Activated gamma-delta T cell treated with Interleukin-2 at 50 U/mL for 16 hours (primary cell): ENCODE results near the gene TMTC1.
A peak's percentile ranks its signal among the peaks of the same experiment; 100 is the strongest.
"Not testable (repeated sequence)": the region's sequence is repeated elsewhere in the genome, so short reads cannot be mapped to it uniquely, and the experiment has no call there.

Source experiments
- DNase-seq: peaks from one replicate; pipeline ENCODE4 v3.0.0-alpha.2; 2020

Gene TMTC1

DNA sequence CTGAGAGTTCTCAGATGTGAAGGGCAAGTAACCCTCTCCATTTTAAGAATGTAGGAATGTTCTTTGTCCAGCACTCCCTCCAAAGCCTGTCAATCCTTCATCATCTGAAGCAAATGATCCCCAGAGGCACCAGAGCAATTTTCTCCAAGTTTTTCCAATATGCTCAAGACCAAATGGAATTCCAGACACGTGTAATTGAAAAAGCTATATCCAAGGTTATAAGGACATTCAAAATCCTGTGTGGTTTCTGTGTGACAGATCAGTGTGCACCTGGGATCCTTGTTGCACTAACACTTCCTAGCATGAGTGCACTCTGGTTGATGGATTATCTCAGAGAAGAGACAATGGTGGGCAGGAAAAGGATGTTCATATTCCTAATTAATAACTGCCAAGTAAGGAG, 220.7 kb downstream of the TMTC1 start:
- no peak for DNase-seq

DNA sequence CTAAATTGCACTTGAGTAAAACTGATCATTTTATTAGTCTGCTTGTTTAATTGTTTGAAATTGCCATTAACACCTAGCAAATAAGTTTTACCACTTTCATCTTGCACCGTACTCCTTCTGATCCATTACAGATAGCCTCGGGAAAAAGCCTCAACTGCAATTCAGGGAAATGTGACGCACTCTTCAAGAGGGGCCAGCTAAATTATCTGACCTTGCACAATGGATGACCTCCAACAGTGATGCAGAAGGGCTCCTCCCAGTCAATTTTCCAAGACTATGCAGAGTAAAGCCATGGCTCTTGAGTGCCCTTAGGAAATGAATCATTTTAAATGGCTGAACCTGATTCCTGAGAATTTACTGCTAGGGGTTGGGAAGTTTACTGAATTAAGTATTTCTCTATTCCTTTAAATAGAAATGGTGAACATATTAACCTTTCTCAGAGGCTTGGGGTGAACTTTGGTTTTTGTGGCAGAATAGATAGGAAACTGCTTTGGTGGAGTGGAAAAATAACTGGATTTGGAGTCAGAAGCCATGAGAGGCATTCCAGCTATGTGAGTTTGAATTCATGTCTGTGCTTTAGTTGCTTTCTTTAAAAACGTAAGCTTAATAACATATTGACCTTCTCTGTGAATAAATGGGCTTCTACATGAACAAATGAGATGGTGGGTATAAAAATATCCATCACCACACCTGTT, 221.5 kb downstream of the TMTC1 start:
- DNase-seq = no peak

DNA sequence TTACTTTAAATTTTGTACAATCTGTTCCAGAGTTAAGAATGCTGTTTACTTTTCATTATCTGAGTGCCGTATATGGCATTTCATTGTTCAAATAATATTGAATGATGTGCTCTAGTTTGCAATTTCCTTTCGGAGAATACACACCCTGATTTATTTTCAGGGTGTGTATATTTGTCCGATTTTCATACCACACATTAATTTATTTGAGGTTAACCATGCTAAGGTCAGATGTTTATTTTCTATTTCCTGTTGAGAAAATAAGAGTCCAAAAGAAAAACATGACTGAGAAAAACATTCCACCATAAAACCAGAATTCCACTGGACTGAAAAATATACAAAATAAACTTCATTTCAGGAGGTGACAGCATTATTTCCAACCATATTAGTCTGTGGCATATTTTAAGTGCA, 222.1 kb downstream of the TMTC1 start:
- no peak for DNase-seq

DNA sequence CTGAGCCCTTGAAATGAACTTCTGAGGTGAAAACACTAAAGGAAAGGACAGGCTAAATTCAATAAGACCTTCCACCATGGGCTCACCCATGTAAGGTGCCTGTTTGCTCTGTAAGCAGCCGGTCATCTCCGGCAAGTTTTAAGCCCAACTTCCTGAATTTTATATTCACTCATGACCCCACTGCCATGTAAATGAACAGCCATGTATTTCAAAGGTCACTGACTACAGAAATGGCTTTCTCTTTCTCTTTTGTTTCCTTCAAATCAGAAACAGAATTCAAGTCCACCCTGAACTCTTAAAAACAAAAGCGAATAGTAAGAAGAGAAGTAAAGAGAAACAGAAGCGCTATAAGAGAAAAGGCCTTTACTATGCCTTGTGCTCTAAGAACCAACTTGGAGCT, 224.5 kb downstream of the TMTC1 start:
- no peak for DNase-seq

DNA sequence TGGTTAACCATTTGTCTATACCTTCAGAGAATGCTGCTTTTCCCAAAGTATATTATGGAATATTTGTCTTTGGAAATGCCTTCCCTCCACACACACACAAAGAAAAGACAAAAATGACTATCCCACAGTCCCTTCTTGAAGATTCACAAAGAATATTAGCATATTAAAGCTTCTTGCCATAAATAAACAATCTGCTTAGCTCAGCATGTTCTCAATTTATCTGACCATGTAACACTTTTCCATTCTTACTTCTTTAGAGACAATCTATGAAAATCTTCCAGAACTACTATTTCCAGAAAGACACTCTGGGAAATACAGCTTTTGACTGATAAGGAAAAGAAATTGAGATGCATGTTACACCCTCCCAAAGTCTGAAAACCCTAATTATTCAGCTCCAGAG, 227.4 kb downstream of the TMTC1 start:
- DNase-seq = no peak

DNA sequence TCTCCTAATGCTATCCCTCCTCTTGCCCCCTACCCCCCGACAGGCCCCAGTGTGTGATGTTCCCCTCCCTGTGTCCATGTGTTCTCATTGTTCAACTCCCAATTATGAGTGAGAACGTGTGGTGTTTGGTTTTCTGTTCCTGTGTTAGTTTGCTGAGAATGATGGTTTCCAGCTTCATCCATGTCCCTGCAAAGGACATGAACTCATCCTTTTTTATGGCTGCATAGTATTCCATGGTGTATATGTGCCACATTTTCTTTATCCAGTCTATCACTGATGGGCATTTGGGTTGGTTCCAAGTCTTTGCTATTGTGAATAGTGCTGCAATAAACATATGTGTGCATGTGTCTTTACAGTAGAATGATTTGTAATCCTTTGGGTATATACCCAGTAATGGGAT, 228.3 kb downstream of the TMTC1 start:
- DNase-seq = not testable (repeated sequence)

DNA sequence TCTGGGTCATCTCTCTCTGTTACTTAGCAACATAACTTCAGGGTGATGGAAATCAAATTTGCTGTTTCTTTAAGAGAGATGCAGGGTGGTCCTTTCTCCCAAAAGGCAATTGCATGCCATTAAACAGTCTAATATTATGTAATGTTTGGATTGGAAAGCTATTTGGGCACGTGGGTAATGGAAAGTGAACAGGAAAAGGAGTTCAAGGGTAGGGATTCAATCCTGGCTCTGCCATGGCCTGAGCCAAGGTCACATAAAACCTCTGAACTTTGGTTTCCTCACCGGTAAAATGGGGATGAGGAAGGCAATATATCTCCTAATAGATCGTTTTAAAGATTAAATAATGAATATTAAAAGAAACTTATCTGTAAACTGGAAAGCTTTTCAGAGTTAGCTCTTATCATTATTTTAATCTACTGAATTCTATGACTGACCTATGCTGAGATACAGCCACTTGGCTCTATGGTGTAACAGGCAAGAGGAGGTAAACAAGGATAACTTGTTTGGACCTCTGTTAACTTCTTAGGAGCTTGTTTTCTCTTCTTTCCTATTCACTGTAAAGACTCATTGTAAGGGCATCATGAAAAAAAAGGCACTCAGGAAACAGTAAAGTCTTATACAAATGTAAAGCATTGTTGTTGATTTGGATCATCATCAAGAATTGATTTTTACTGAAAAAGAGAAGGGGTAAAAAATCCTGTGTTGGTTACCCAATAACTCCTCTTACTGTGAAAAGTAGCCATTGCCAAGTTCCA, 230.6 kb downstream of the TMTC1 start:
- DNase-seq = no peak

DNA sequence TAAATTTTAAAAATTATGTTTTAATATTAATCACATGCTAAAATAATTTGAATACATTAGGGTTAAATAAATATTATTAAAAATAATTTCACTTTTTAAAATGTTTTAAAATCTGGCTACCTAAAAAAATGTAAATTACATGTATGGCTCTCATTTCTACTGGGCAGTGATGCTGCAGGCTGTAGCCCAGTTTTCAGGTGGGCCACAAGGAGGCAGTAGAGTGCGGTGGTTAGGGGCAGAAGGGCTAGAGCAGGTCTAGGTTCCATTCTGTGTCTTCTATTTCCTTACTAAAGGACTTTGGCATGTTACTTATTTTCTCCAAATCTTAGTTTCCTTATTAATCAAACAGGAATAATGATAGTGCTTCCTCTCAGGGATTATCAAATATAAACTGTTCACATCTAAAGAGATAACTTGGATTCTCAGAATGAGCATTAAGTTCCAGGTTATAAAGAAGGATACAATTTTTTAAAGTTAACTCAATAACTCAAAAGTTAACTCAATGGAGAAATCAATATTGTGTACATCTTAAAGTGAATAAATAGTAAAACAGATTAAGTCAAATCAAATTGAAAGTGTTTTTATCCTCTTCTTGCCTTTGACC, 231.3 kb downstream of the TMTC1 start:
- peak; percentile 52 for DNase-seq

DNA sequence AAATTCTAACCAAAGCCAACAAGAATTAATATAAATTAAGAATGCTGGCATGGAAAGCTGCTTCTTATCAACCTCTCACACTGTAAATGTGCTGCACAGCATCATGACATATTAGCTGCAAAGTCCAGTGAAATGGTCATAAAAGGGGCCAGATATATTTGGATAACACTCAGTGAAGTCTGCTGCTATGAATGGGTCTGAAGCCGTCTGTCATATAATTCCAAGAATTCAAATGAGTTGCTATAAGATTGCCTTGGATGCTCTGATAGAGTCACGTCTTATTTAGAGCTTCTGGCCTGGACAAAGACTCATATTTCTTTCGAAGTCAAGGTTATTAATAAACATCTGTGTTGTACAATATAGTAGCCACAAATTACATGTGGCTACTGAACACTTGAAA, 231.9 kb downstream of the TMTC1 start:
- no peak for DNase-seq

DNA sequence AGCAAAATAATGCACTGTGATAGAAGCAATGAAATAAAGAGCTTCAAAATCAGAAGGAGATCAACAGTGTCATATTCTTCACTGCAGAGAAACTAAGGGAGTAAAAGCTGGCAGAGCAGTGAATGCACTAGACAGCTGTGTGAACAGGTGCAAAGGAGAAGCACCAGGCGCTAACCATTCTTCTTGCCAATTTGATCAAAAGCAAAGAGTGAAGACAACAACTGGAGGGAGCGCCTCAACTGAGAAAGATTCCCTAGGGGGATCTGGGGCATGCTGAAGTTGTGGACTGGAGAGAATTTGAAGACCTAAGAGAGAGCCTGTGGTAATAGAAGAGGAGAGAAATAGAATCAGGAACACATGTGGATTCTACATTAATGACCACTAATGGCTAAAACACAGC, 235.9 kb downstream of the TMTC1 start:
- no peak for DNase-seq

DNA sequence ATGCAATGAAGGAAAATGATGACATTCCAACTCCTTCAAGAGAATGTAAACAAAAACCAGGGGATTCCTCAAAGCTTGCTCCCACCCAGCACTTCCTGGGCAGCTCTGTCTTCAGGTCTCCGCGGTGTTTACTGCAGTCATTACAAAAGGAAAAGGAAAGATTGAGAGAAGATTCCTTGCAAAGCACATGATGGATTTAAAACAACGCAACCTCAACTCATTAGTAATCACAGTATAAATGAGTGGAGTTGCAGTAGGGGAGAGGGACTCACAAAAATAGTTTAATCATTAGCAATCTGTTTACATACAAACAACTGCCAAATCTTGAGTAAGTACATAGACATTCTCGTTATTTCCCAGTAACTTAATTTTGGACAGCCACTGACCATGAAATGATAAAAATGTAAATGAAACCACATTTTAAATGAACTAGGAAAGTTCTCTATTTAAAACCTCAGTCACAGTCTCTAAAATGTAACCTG, 236.6 kb downstream of the TMTC1 start:
- DNase-seq = no peak

DNA sequence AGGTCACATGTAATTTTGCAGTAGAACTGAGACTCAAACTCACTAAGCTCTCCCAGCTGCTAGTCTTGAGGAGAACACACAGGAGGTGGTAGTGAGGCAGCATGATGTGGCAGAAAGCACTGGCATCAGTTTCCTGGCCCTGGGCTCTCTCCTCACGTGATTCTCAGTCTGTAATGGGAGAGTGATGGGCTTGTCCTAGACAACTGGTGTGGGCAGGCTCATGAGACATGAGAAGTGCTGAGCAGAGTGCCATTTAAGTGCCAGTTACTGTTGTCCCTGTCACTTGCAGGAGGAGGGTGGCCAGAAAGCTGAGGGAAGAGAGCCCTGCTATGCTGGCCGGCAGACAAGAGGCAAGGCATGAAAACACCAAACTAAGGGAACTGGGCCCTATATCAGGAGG, 237.7 kb downstream of the TMTC1 start:
- DNase-seq = no peak

DNA sequence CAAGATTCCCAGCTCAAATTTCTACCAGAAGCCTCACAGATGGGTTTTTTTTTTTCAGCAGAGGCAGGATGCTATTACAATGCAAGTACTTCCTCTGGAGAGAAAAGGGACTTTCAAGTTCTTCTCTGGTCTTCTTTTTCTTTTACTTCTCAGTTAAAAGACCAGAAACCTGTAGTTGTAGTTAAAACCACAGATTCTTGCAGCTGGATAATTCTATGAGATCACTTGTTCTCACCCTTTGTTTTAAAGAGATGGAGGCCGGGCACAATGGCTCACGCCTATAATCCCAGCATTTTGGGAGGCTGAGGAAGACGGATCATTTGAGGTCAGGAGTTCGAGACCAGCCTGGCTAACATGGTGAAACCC, 238.7 kb downstream of the TMTC1 start:
- no peak for DNase-seq

DNA sequence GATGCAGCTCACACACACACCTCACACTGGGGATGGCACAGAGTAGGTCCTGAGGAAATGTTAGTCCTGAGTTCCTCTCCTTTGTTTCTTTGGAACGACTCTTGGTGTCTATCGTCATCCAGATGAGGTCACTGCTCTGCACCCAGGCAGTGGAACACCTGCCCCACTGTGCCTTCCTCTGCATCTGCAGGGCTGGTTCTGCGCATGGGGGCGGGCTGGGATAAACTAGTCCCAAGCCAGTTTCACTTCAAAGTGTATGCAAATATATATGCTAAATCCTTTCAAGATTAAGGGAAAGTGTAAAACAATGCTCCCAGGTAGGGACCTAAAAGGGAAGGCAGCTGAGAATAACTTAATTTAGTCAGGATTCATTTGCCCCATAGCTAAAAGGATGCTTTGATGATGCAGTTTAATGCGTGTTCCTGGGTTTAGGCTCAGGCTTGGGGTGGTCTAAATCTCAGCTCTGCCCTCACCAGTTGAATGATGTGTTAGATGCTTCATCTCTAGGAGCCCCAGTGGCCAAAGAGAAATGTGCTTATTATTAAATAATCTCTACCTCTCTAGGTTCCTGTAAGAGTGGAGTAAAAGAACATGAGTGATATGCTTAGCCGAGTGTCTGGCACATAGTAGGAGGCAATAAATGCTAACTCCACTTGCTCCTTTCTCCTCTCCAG, 239.2 kb downstream of the TMTC1 start:
- no peak for DNase-seq

DNA sequence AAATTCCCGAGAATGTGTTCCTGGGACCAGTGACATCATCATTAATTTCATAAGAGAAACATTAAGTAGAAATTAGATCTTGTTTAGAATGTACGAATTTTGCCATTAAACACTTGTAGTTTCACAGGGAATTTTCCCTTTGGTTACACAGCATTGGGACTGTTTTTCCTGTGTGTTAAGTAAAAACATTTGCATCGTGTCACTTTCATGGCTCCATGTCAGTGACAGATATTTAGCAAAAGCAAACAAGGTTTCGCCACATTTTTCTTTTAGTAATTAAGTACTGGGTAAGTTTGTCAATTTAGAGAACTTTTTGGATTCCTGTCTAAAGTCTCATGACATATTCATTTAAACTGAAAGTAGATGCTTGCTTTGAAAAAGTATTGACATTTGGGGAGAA, 240.7 kb downstream of the TMTC1 start:
- no peak for DNase-seq

DNA sequence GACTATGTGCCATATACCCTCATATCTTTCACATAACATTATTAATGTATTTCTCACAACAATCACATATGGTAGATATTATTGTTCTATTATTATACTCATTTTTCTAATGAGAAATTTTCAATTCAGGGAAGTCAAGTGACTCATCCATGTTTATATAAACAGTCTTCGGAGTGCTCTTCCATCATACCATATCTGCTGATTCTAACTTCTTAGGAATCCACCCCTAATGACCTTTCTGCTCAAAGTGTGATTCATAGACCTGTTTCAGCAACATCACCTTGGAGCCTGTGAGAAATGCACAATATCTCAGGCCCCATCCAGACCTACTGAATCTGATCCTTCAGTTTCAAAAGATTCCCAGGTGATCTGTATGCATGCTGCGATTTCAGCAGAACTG, 246.4 kb downstream of the TMTC1 start:
- no peak for DNase-seq

DNA sequence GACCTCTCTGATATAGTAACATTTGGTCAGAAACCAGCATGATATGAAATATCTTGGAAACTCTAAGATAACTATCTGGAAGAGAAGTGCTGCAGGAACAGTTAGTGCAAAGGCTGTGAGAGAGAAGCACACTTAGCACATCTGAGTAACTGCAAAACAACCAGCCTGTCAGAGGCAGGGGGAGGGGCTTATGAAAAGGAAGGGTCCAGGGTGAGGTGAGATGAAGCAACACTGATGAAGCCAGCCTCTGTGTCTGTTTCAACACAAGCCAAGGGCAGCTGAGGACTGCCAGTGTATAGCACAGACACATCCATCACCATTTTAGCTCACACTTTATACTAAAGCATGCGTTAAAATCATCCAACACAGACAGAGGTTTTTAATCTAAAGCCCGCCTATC, 248.8 kb downstream of the TMTC1 start:
- no peak for DNase-seq

DNA sequence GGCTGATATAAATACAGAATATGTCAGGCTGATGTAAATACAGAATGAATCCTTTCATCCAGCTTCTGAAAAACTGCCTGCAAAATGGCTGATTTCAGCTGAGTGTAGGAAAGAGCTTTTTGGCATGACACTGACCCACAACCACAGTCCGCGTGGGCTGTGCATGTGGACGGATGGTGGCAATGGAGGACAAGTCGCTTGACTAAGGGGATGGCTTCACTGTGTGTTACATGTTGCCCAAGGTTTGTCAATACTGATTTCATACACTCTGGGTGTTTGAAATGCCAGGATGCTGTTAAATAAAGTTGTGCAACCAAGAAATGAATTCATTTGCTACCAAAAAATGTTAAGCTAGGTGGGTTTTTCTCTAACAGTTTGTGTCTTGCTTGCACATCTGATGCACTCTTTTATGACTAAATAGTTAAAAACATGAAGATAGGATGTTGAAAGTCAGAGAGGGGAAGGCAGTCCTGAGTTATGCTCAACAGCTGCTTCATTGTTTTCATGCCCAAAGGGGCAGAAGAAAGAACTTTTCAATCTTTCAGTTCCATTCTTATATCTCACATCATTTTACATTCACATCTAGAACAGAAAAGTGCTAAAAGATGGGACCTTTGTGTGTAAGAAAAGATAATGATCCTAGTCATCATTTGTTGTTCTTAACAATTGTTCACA, 249.8 kb downstream of the TMTC1 start:
- no peak for DNase-seq

DNA sequence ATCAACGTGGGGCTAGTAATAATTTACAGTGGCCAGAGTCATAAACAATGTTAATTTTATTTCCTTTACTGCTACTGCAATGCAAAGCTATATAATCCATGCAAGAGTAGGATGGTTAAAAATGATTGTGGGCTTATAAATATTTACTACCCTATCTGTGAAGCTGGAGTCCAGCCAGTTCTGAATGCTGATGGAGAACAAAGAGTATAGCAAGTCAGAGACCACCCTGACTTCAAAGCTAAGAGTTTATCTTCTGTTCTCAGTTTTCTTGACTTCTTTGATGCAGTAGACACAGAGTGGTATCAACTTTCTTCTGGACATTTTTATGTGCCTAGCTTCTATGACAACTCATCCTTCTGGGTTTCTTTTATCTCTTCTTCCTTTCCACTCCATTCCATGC, 252.3 kb downstream of the TMTC1 start:
- no peak for DNase-seq

DNA sequence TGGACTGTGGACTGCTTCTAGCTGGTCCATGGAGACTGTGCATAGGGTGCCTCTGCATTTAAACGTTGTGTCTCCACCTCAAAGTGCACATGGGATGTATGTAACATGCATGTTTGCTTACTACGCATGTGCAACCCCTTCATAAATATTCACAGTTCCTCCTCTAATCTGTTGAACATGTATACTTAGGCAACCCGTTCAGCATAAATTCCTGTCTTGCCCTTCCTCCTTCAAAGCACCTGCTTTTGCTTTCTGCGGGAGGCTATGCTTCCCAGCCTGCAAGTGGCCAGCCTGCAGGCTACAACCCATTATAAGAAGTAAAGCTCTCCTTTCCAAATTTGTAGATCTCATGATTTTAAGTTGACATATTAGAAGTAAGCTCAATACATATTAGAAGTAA, 253.3 kb downstream of the TMTC1 start:
- DNase-seq = no peak

DNA sequence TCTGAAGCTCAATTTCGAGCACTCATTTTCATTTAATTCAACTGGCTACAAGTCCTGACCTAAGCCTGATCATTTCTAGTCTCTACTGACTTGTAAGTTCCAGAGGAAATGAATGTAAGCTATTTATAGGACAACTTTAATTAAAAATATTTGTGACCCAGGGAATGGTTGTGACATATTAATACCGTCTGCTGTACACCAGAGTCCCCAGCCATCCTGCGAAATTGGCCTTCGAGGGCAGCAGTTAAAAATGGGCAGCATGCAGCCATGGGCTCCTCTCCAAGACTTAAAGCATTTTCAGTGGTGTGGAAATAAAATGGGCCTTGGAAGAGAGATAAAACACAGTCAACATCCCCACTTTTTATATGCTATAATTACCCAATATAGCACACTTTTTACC, 255.6 kb downstream of the TMTC1 start:
- no peak for DNase-seq

DNA sequence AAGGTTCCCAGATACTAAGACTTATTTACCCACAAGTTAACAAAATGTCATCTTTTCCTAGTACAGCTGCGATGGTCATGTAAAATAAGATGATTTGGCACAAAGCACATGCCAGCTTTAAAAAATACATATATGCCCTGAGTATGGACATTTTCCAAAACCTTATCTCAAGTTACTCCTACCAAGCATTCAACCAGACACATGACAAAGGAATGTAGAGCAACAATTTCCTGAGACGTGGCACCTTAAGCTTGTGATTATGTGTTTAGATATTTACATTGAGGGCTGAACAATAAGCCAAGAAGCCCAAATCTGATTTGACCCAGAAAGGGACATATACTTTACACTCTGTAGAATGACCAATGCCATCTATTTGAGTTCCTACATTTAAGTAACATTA, 261.8 kb downstream of the TMTC1 start:
- no peak for DNase-seq

DNA sequence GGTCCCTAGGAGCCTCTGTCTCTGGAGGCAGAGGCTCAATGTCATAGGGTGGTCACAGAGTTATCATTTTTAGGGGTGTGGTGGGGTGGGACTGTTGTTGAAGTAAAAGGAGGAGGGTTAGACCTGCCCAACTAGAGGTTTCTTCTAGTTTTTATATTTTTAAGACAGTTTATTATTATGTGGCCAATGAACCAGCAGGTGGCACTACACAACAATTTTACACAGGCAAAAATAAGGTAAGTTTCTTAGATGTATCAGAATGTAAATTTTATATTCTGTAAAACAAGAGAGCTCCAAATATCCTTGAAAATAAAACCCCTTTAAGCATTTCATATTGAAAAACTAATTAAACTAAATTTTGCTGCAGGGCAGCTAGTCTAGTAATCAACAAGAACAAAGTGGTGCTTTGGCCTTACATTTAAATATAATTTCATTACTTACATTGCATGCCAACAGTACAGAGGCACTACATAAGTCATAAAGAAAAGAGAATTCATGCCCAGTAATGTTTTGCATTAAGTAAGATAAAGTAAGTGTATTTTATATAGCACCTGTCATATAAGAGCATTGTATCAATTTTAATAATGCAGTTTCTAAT, 264.1 kb downstream of the TMTC1 start:
- DNase-seq = peak; percentile 14
